Suprapubic skin (tissue), 3 donors: ENCODE results near the gene SPTSSB.

ENCODE experiments used
- EP300 ChIP-seq: sonication (generic); formaldehyde crosslinking; IDR thresholded peaks from one replicate; pipeline ENCODE4 v1.6.1; 2017; ENCODE audit warnings: antibody characterized with exemption
- TF ChIP-seq, protein P1 (sequence below), 2 donors: fragments of 200-600 bp in 1 of 2; fragments of 450-650 bp in 1 of 2; sonication (generic) in 1 of 2; IDR thresholded peaks; one replicate each; pipeline ENCODE4 v1.5.1; 2016 to 2019; ENCODE audit warnings: antibody characterized with exemption in 2 of 2, mild to moderate bottlenecking in 1 of 2, moderate library complexity in 1 of 2

DNA sequence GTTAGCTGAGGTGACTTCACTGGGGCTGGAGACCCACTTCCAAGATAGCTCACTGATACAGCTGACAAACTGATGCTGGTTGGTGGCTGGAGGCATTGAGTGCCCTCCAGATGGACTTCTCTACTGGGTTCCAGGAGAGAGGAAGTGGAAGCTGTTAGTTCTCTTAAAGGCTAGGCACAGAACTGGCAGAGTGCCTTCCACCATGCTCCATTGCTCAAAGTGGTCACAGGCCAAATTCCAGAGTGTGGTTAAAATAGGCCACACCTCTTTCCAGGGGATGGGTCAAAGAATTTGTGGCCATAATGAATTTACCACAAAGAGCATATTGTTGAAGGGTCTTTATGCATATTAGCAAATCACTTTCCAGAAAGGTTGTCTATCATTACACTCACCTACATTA is 76.0 kb downstream of the SPTSSB start:
- TF ChIP-seq, protein P1, sequence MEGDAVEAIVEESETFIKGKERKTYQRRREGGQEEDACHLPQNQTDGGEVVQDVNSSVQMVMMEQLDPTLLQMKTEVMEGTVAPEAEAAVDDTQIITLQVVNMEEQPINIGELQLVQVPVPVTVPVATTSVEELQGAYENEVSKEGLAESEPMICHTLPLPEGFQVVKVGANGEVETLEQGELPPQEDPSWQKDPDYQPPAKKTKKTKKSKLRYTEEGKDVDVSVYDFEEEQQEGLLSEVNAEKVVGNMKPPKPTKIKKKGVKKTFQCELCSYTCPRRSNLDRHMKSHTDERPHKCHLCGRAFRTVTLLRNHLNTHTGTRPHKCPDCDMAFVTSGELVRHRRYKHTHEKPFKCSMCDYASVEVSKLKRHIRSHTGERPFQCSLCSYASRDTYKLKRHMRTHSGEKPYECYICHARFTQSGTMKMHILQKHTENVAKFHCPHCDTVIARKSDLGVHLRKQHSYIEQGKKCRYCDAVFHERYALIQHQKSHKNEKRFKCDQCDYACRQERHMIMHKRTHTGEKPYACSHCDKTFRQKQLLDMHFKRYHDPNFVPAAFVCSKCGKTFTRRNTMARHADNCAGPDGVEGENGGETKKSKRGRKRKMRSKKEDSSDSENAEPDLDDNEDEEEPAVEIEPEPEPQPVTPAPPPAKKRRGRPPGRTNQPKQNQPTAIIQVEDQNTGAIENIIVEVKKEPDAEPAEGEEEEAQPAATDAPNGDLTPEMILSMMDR (IDR thresholded peaks at IDR 0.05) = no peak
- TF ChIP-seq EP300 = no peak
